Stimulated activated naive CD8-positive, alpha-beta T cell treated with anti-CD3 and anti-CD28 coated beads, Interleukin-15, Interleukin-2, amounts not matched to agents 100 ng/mL and 50 ng/mL, for 24 hours (primary cell): ENCODE measurements around the gene GOLGA8R.
"Not testable (repeated sequence)": the region's sequence is repeated elsewhere in the genome, so short reads cannot be mapped to it uniquely, and the experiment has no call there.

ENCODE experiments used
- H3K27ac Mint-ChIP-seq: one replicate; pipeline ENCODE4 v1.8.0; 2021; ENCODE audit warnings: mild to moderate bottlenecking, mixed read lengths
- H3K27me3 Mint-ChIP-seq: one replicate; pipeline ENCODE4 v1.8.0; 2021; ENCODE audit warnings: mixed read lengths
- H3K36me3 Mint-ChIP-seq: one replicate; pipeline ENCODE4 v1.8.0; 2021; ENCODE audit warnings: low read depth, mixed read lengths
- H3K4me1 Mint-ChIP-seq: one replicate; pipeline ENCODE4 v1.8.0; 2021; ENCODE audit warnings: low read depth, mixed read lengths
- H3K4me3 Mint-ChIP-seq: one replicate; pipeline ENCODE4 v1.8.0; 2021; ENCODE audit warnings: mild to moderate bottlenecking, mixed read lengths
- H3K9me3 Mint-ChIP-seq: one replicate; pipeline ENCODE4 v1.8.0; 2021; ENCODE audit warnings: mixed read lengths

Gene GOLGA8R, protein sequence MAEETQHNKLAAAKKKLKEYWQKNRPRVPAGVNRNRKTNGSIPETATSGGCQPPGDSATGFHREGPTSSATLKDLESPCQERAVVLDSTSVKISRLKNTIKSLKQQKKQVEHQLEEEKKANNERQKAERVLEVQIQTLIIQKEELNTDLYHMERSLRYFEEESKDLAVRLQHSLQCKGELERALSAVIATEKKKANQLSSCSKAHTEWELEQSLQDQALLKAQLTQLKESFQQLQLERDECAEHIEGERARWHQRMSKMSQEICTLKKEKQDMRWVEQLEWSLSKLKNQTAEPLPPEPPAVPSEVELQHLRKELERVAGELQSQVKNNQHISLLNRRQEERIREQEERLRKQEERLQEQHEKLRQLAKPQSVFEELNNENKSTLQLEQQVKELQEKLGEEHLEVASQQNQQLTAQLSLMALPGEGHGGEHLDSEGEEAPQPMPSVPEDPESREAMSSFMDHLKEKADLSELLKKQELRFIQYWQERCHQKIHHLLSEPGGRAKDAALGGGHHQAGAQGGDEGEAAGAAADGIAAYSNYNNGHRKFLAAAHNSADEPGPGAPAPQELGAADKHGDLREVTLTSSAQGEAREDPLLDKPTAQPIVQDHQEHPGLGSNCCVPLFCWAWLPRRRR

DNA sequence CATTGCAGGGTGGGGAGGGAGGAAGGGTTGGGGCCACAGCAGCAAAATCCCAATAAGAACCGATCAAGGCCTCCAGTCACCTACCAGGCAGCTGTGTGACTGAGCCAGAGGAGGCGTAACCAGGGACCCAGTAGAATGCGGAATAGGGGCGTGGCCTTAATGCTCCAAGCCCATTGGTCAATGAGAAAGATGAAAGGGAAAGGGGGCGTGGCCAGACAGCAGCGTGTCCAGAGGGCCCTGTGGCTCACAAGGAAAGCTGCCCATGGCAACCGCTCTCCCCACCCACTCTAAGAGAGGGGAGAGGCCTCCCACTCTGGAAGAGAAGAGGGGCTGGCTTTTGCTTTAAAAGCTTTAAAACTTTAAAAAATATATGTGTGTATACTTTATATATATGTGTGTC lies at the start of gene GOLGA8R:
TSS of gene GOLGA8R (minus strand) at position 101 of the 400 bp plus-strand sequence. CDS start at position 3, 98 bp downstream.
- not testable (repeated sequence) for H3K9me3 Mint-ChIP-seq, H3K4me3 Mint-ChIP-seq, H3K4me1 Mint-ChIP-seq, H3K27me3 Mint-ChIP-seq, H3K27ac Mint-ChIP-seq, H3K36me3 Mint-ChIP-seq

DNA sequence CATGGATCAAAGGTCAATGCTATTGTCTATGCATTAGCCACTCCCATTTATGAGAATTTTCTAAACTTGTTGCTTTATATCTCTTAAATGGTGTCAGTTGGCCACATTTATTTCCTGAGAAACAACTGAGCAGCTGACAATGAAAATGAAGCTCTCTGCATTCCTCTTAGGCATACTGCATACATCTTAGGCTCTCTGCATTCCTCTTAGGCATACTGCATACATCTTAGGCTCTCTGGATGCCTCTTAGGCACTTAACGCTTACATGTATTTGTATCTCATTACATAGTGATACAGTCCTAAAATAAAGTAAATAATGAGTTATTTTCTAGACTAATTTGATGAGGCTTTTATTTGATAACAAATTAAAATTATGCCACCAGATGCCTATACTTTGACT lies 49.8 kb upstream of the GOLGA8R start:
- H3K36me3 Mint-ChIP-seq, H3K4me3 Mint-ChIP-seq, H3K9me3 Mint-ChIP-seq: not testable (repeated sequence)

DNA sequence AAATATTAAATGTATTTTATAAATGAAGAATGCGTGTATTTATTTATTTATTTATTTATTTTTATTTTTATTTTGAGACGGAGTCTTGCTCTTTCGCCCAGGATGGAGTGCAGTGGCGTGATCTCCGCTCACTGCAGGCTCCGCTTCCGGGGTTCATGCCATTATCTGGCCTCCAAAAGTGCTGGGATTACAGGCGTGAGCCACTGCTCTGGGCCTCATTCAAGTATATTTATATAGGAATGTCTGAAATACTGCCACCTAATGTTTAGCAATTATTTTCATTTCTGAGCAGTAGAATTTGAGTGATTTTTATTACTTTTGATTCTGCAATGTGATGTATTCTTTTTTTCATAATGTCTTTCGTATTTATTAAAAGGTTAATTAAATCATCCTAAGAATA lies 48.1 kb upstream of the GOLGA8R start:
- not testable (repeated sequence) for H3K4me3 Mint-ChIP-seq, H3K27me3 Mint-ChIP-seq, H3K36me3 Mint-ChIP-seq, H3K27ac Mint-ChIP-seq, H3K9me3 Mint-ChIP-seq, H3K4me1 Mint-ChIP-seq

More for the DNA sequence above, 49.8 kb upstream of the GOLGA8R start:
- H3K4me1 Mint-ChIP-seq, H3K27me3 Mint-ChIP-seq, H3K27ac Mint-ChIP-seq: not testable (repeated sequence)

DNA sequence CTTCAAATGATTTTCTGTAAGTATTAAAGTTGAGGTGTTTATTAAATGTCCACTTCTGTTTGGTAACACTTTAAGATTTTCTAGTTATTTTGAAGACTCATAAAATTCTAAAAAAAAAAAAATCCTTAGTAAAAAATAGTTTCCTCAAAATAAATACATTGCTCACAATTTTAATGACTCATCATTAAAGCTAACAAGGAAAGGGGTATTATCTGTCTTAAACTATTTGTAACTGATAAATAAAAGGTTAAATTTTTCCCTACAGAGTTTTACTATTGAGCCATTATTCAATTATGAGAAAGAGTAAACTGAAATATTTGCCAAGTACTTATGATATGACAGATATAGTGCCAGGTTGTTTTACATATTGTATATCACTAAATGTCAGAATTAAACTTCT lies 38.6 kb upstream of the GOLGA8R start:
- H3K27me3 Mint-ChIP-seq, H3K9me3 Mint-ChIP-seq, H3K4me3 Mint-ChIP-seq, H3K4me1 Mint-ChIP-seq, H3K27ac Mint-ChIP-seq, H3K36me3 Mint-ChIP-seq: not testable (repeated sequence)

DNA sequence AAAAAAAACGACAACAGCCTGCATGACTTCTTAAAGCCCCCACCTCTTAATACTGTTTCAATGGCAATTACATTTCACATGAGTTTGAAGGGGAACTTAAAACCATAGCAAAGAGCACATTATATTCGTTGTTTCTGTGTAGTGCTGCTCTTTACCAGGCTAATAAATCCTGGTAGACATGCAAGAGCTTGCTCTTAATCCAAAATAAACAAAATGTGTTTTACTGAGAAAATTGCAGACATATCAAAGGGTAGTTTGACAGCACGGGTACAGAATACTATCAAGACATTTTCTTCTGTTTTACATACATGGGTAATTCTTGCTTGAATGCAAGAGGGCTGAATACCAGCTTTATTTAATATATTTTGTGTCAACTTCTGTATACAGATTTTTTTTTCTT lies 24.3 kb upstream of the GOLGA8R start:
- H3K27me3 Mint-ChIP-seq, H3K36me3 Mint-ChIP-seq, H3K9me3 Mint-ChIP-seq, H3K27ac Mint-ChIP-seq, H3K4me3 Mint-ChIP-seq, H3K4me1 Mint-ChIP-seq: not testable (repeated sequence)

DNA sequence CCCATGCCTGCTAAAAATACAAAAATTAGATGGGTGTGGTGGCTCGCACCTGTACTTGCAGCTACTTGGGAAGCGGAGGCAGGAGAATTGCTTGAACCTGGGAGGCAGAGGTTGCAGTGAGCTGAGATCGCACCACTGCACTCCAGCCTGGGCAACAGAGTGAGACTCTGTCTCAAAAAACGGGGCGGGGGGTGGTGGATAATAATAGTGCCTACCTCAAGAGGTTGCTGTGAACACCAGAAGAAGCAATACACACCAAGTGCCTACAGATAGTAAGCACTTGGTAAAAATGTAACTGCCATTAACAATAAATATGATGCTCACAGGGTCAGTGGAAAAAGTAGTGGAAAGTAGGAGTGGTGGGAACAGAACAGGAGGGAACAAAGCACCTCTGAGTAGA lies 21.8 kb upstream of the GOLGA8R start:
- H3K27ac Mint-ChIP-seq, H3K27me3 Mint-ChIP-seq, H3K4me3 Mint-ChIP-seq, H3K36me3 Mint-ChIP-seq, H3K4me1 Mint-ChIP-seq, H3K9me3 Mint-ChIP-seq: not testable (repeated sequence)

DNA sequence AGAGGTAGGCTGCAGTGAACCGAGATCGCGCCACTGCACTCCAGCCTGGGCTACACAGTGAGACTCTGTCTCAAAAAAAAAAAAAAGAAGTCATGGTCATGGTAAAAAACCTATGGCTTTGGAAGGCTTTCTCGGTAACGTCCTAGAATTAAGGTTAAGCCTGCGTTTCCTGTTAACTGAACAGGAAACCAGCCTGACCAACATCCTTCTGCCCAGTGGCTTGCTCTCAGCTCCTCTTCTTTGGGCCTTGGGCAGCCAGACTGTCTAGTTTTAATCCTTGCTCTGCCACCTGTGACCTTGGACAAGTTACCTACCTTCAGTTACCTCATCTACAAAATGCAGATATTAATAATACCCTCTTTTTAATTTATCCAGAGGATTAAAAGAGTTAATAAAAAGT lies 6.7 kb upstream of the GOLGA8R start:
- not testable (repeated sequence) for H3K27ac Mint-ChIP-seq, H3K4me1 Mint-ChIP-seq, H3K36me3 Mint-ChIP-seq, H3K4me3 Mint-ChIP-seq, H3K9me3 Mint-ChIP-seq, H3K27me3 Mint-ChIP-seq

DNA sequence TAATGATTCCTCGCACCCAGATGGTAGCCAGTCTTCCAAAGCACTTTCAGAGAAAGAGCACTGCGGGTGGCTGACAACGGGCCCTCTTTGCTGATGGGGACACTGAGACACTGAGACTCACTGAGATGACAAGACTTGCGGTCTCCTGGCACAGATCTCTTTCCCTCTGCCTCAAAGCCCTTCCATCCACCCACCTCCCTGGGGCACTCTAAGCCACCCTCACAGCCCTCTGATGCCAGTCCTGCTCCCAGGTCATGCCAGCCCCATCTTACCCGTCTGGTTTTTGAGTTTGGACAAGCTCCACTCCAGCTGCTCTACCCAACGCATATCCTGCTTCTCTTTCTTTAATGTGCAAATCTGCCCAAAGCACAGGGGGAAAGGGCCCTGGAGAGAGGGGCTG lies 6.4 kb downstream of the GOLGA8R start:
- not testable (repeated sequence) for H3K36me3 Mint-ChIP-seq, H3K9me3 Mint-ChIP-seq, H3K4me1 Mint-ChIP-seq, H3K27ac Mint-ChIP-seq, H3K4me3 Mint-ChIP-seq, H3K27me3 Mint-ChIP-seq

DNA sequence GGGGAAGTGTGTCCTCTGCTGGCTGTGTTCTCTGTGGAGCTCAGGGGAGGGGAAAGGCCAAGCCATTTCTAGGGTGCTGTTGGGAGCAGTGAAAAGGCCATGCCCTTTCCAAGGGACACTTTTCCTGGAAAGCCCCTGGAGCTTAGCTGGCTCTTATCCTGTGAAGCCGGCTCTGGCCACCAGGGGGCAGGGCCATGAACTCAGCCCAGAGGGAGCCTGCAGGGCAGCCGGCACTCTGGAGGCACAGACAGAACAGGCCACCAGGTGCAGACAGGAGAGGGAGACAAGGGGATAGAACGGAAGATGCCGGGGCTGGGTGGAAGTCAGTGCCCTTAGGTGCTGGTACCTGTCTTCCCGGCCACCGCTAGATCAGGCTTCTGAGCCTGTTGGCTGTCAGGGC lies 15.1 kb downstream of the GOLGA8R start:
- not testable (repeated sequence) for H3K4me1 Mint-ChIP-seq, H3K27ac Mint-ChIP-seq, H3K4me3 Mint-ChIP-seq, H3K36me3 Mint-ChIP-seq, H3K9me3 Mint-ChIP-seq, H3K27me3 Mint-ChIP-seq

DNA sequence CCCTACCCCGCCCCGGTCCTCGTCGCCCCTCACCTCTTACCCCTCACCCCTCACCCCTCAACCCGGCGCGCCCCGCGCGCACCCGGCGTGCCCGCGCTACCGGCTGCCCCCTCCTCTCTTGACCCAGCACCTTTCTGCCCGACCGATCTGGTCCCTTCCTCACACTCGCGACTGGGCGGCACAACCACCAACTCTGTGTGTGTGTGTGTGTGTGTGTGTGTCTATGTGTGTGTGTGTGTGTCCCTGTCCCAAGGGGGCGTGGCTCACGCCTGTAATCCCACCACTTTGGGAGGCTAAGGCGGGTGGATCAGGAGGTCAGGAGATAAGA lies 20.4 kb downstream of the GOLGA8R start:
- H3K36me3 Mint-ChIP-seq, H3K4me3 Mint-ChIP-seq, H3K9me3 Mint-ChIP-seq, H3K4me1 Mint-ChIP-seq, H3K27ac Mint-ChIP-seq, H3K27me3 Mint-ChIP-seq: not testable (repeated sequence)

DNA sequence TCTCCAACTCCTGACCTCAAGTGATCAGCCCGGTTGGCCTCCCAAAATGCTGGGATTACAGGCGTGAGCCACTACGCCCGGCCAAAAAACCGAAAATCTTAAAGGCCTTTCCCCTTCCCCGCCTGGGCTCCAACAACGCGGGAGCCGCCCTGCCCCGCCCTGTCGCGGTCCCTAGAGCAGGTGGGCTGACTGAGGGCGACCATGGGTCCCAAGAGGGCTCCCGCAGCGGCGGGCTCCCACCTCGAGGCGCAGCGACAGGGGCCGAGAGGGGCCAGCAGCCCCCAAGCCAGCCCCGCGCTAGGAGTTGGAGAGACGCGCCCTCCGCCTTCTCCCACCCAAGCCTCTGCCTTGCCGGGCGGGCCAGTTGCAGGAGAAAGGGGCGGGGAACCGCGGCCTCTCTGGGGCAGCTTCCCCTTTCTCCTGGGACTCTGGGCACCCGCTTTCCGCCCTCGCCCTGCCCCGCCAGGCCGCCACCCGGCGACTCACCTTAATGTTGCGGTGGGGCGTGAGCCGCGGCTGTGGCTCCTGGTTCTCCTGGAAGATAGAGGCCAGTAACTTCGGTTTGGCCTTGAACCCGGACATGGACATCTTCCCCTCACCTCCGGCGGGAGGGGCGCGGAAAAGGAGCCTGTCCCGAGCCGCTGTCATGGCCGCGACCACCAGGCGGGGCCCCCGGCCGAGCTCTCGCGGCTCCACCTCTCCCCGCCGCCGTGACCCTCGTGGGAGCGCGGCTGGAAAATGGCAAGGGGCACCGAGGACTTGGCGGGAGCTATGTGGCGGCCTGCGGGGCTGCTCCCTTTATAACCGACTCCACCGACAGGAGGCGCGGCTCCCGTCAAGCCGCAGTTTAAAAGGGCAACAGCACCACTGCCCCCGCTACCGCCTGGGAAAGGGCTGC lies 21.0 kb downstream of the GOLGA8R start, which contains the start of gene CHRFAM7A:
TSS of gene CHRFAM7A (minus strand) at position 775 of the 898 bp plus-strand sequence. CDS start 10,189 bp downstream, outside the sequence.
- H3K9me3 Mint-ChIP-seq, H3K4me1 Mint-ChIP-seq, H3K27ac Mint-ChIP-seq, H3K27me3 Mint-ChIP-seq, H3K36me3 Mint-ChIP-seq, H3K4me3 Mint-ChIP-seq: not testable (repeated sequence)

DNA sequence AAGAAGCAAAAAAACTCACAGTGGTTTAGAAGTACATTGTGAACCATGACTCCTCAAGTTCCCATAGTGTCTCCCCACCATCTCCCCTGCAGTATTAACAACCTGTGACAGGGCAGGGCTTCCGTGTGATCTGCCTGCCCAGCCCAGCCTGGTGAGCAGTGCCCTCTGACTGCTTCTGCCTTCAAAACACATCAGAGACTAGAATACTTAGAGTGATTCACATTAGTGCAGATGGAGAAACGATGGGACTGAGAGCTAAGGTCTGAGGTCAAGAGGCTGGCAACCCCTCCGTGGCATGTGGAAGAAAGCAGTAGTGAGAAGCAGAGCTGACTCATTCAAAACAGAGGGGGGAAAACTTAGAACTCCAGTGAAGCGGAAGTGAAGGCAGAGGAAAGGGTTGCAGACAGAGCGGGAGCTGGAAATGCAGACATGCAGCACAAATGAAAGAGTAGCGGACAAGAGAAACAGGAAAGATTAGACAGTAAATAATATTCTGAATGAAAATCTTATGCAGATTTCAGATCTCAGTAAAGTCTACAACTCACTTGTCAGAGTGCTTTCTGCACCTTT lies 27.7 kb downstream of the GOLGA8R start:
- not testable (repeated sequence) for H3K4me3 Mint-ChIP-seq, H3K27ac Mint-ChIP-seq, H3K9me3 Mint-ChIP-seq

DNA sequence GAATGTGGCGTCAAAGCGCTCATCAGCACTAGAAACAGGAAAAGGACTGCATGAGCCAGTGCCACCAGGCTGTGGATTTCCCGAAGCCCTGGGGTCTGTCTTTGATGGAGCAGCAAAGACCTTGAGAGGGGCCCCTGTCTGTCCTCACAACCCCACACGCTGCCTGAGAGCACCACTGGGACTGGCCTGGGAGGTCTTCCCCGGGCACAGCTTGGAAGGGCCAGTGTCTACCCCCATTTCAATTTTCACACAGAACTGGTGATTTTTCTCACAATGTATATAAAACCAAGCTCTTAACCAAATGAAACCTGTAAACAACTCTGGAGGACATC lies 37.0 kb downstream of the GOLGA8R start:
- not testable (repeated sequence) for H3K4me1 Mint-ChIP-seq, H3K27me3 Mint-ChIP-seq, H3K9me3 Mint-ChIP-seq, H3K36me3 Mint-ChIP-seq, H3K4me3 Mint-ChIP-seq, H3K27ac Mint-ChIP-seq

More for the DNA sequence above, 27.7 kb downstream of the GOLGA8R start:
- H3K4me1 Mint-ChIP-seq, H3K36me3 Mint-ChIP-seq, H3K27me3 Mint-ChIP-seq: not testable (repeated sequence)

DNA sequence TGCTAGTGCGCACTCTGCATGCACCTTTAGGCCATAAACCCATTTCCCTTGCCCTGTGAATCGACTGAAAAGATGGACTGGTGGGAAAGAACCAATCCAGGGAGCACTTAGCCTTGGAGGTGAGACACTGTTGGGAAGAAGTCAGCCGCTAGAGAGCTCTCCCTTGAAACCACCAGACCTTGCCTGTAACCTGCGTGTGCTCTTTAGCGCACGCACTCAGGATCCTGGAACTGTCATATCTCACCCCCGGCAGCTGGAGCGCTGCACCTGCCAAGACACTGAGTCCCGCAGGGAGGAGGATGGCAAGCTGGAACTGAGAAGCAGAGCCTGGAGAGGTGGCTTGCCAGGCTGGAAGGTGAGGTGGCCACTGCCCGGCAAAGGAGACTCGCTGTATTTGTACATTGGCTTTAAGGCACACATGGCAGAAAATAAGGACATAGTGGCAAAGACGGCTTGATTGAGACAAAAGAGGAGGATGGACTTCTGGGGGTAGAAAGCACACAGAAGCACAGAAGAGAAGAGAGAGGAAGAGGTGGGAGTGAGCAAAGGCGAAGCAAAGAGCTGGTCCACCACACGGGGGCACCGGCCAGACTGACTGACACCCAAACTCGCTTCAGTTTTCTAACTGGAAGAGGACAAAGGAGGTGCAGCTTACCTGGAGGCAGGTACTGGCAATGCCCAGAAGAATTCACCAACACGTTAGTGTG lies 37.5 kb downstream of the GOLGA8R start:
- H3K4me1 Mint-ChIP-seq, H3K9me3 Mint-ChIP-seq: not testable (repeated sequence)

DNA sequence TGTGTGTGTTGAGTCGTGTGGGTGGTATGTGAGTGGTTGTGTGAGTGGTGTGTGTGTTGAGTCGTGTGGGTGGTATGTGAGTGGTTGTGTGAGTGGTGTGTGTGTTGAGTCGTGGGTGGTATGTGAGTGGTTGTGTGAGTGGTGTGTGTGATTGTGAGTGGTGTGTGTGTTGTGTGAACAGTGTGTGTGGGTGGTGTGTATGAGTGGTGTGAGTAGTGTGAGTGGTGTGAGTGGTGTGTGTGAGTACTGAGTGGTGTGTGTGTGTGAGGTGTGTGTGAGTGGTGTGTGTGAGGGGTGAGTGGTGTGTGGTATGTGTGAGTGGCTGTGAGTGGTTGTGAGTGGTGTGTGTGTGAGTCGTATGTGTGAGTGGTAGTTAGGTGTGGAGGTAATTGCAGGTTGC lies 38.2 kb downstream of the GOLGA8R start:
- H3K9me3 Mint-ChIP-seq, H3K4me1 Mint-ChIP-seq, H3K36me3 Mint-ChIP-seq, H3K27me3 Mint-ChIP-seq, H3K27ac Mint-ChIP-seq, H3K4me3 Mint-ChIP-seq: not testable (repeated sequence)

More for the DNA sequence above, 37.5 kb downstream of the GOLGA8R start:
- H3K27me3 Mint-ChIP-seq, H3K27ac Mint-ChIP-seq, H3K4me3 Mint-ChIP-seq, H3K36me3 Mint-ChIP-seq: not testable (repeated sequence)
